HG02588 (cell line): ENCODE data around the gene NOS1.
"Not testable (repeated sequence)": the region's sequence is repeated elsewhere in the genome, so short reads cannot be mapped to it uniquely, and the experiment has no call there.

ENCODE experiments used
- ATAC-seq: cut with Tn5 transposase; IDR thresholded peaks from one replicate; pipeline ENCODE4 v1.9.1; 2021; ENCODE audit warnings: mild to moderate bottlenecking, moderate library complexity; ENCODE audit not compliant: unreplicated experiment

NOS1 gene

GRCh38 chr12:117181468-117181843 is 180.0 kb downstream of the NOS1 start:
- not testable (repeated sequence) for ATAC-seq

- no peak for ATAC-seq
Observed at GRCh38 chr12:117180758-117181467, 180.5 kb downstream of the NOS1 start.

GRCh38 chr12:117178745-117179144 is 182.7 kb downstream of the NOS1 start:
- no peak for ATAC-seq

GRCh38 chr12:117178301-117178700 is 183.1 kb downstream of the NOS1 start:
- ATAC-seq, result no peak

- no peak for ATAC-seq
Observed at GRCh38 chr12:117172168-117172567, 189.3 kb downstream of the NOS1 start.

- no peak for ATAC-seq
Observed at GRCh38 chr12:117171499-117172162, 189.8 kb downstream of the NOS1 start.

- no peak for ATAC-seq
Observed at GRCh38 chr12:117169548-117169947, 191.9 kb downstream of the NOS1 start.

- ATAC-seq, result no peak
Observed at GRCh38 chr12:117168976-117169375, 192.4 kb downstream of the NOS1 start.

- no peak for ATAC-seq
Observed at GRCh38 chr12:117167769-117168168, 193.7 kb downstream of the NOS1 start.

- ATAC-seq, result no peak
Observed at GRCh38 chr12:117166107-117166506, 195.3 kb downstream of the NOS1 start.

GRCh38 chr12:117165342-117165741 is 196.1 kb downstream of the NOS1 start:
- no peak for ATAC-seq

GRCh38 chr12:117162633-117163032 is 198.8 kb downstream of the NOS1 start:
- ATAC-seq, result no peak

- ATAC-seq, result no peak
Observed at GRCh38 chr12:117162167-117162539, 199.3 kb downstream of the NOS1 start.

- no peak for ATAC-seq
Observed at GRCh38 chr12:117161460-117162166, 199.8 kb downstream of the NOS1 start.

- ATAC-seq, result no peak
Observed at GRCh38 chr12:117159674-117160073, 201.8 kb downstream of the NOS1 start.

GRCh38 chr12:117158911-117159553 is 202.4 kb downstream of the NOS1 start:
- ATAC-seq, result no peak
